Measurements from ENCODE around the gene MRPL58.

GRCh38 chr17:74971069-74971841, 41.2 kb upstream of the MRPL58 start:
- TF ChIP-seq EZH2 (IDR thresholded peaks at IDR 0.05; ENCODE audit: low read length, unreplicated experiment): no peak
- no peak for TF ChIP-seq CTCF (conservative IDR thresholded peaks at IDR 0.05; ENCODE audit: low read depth, low read length)

Measured in PC-3 (cell line).